ENCODE measurements around the gene TOM1. TPM values are rescaled to one million over a fixed set of nuclear protein-coding genes. Genes with fewer than 3 reads are reported as not detected.

The TOM1 gene
- total and polyA plus RNA-seq, 2 of the 13 experiments (the other 11 are each of a cell fraction or from before 2014, with no cell fraction given): 30.8 to 87.3 TPM

GRCh38 chr22:35349704-35350538, 50.2 kb downstream of the TOM1 start:
- BruUV-seq (replicated peaks): no TSS peak
- FAIRE-seq: no peak
- TF ChIP-seq THAP8 (CRISPR knock-in tag; IDR thresholded peaks at IDR 0.05; ENCODE audit: borderline replicate concordance) (no peak), ZC3H13 (CRISPR knock-in tag; IDR thresholded peaks at IDR 0.05) (no peak), NR3C1 (CRISPR knock-in tag; IDR thresholded peaks at IDR 0.05) (no peak), RFX3 (CRISPR knock-in tag; IDR thresholded peaks at IDR 0.05) (no peak), ZBTB46 (CRISPR knock-in tag; IDR thresholded peaks at IDR 0.05; ENCODE audit: borderline replicate concordance) (no peak), AGO2 (optimal IDR thresholded peaks at IDR 0.05; ENCODE audit: low read depth, low read length) (peak; percentile 69), ATM (IDR thresholded peaks at IDR 0.05; ENCODE audit: borderline replicate concordance) (no peak), RARA (CRISPR knock-in tag; IDR thresholded peaks at IDR 0.05) (no peak), ZNF629 (CRISPR knock-in tag; conservative IDR thresholded peaks at IDR 0.05) (peak; percentile 57), HIVEP1 (CRISPR knock-in tag; IDR thresholded peaks at IDR 0.05) (no peak), KLF13 (CRISPR knock-in tag; IDR thresholded peaks at IDR 0.05) (no peak), GABPA (IDR thresholded peaks at IDR 0.05; ENCODE audit: low read depth, low read length) (no peak), GABPA (CRISPR knock-in tag; IDR thresholded peaks at IDR 0.05; ENCODE audit: low read depth) (no peak), TIGD3 (CRISPR knock-in tag; IDR thresholded peaks at IDR 0.05; ENCODE audit: borderline replicate concordance) (no peak), TBL1XR1 (IDR thresholded peaks at IDR 0.05; ENCODE audit: borderline replicate concordance, low read length, partially characterized antibody) (no peak), ZNF768 (CRISPR knock-in tag; IDR thresholded peaks at IDR 0.05) (peak; percentile 96), ZBTB33 (CRISPR knock-in tag; IDR thresholded peaks at IDR 0.05) (peak; percentile 5; the same call in 1 of the 2 replicates)

More at GRCh38 chr22:35349704-35350538, 50.2 kb downstream of the TOM1 start:
- intact Hi-C loops (cut with micrococcal nuclease; ENCODE audit: unreplicated experiment) (loop anchor here (1.0 to 5.0 kb wide), 4 partner anchors 31 to 77 kb away; partner anchors contain the start of gene HMOX1), in situ Hi-C loops (cut with HindIII; ENCODE audit: extremely low pct_ligation_motif_present, low pct_unique_long_range_greater_than_20kb) (loop anchor here (5.0 kb wide), 1 partner anchor 237 kb away; no protein-coding TSS in a partner anchor)
- Histone ChIP-seq H3K79me2 (ENCODE audit: insufficient read depth, low read length) (no peaks in the 10 kb centered on the region), H3K4me3 (replicated peaks in 1 of 3; ENCODE audit: insufficient read depth in 1 of 3, low read depth in 2 of 3, low read length in 3 of 3) (peak overlapping the region in 1 of 3 experiments; percentile 80; a peak in 2 of 6 replicates), H2AFZ (ENCODE audit: low read length) (no peak overlapping the region), H3K27ac (ENCODE audit: extremely low read length, insufficient read depth, low read length) (no peak overlapping the region), H3K9ac (ENCODE audit: insufficient read depth, low read depth, low read length) (peak overlapping the region; percentile 70), H3K36me3 (replicated peaks in 1 of 2; ENCODE audit: control insufficient read depth in 1 of 2, insufficient read depth in 2 of 2, low read length in 2 of 2) (peaks cover 5 to 11% of the 10 kb centered on the region in 2 experiments; a peak in 3 of 5 replicates), H3K27me3 (ENCODE audit: control insufficient read depth in 1 of 2, insufficient read depth in 2 of 2, low read length in 2 of 2) (no peaks in the 10 kb centered on the region; a peak in 1 of 5 replicates), H3K4me2 (ENCODE audit: low read depth, low read length) (peak overlapping the region; percentile 98), H3K9me3 (ENCODE audit: low read length) (no peaks in the 10 kb centered on the region), H3K4me1 (ENCODE audit: insufficient read depth, low read length) (peaks cover 44% of the 10 kb centered on the region), H4K20me1 (ENCODE audit: insufficient read depth, low read length) (no peaks in the 10 kb centered on the region)
- 72% methylated on average over 13 of the region's 17 CpGs for WGBS (ENCODE audit: low lambda C conversion rate)
- ATAC-seq (no peak), DNase-seq (ENCODE audit: low spot score) (no peak)
- ChIA-PET POLR2A (interaction anchor here (1.5 kb wide), 1 partner anchor 50 kb away, joined by 4 read pairs; the partner anchor contains the start of gene TOM1), CTCF (ENCODE audit: low intra/inter-chr PET ratio, low total read pairs) (interaction anchor here (0.8 to 2.0 kb wide), 6 partner anchors 31 to 273 kb away, joined by 3 to 17 read pairs (median 6); partner anchors contain the start of genes HMOX1 and MCM5)
